ENCODE measurements around the gene PYDC1.

Gene PYDC1

DNA sequence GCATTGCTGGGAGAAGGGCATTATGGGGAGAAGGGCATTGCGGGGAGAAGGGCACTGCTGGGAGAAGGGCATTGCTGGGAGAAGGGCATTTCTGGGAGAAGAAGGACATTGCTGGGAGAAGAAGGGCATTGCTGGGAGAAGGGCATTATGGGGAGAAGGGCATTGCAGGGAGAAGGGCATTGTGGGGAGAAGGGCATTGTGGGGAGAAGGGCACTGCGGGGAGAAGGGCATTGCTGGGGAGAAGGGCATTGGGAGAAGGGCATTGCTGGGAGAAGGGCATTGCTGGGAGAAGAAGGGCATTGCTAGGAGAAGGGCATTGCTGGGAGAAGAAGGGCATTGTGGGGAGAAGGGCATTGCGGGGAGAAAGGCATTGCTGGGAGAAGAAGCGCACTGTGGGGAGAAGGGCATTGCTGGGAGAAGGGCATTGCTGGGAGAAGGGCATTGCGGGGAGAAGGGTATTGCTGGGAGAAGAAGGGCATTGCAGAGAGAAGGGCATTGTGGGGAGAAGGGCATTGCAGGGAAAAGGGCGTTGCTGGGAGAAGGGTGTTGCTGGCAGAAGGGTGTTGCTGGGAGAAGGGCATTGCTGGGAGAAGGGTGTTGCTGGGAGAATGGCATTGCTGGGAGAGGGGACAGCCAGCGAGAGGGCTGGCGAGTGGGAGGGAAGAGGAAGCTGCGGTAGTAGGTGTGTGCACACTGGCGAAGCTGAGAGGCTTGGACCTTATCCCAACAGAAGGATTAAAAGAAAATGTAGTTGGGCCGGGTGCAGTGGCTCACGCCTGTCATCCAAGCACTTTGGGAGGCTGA lies 4.6 kb upstream of the PYDC1 start:
- Histone ChIP-seq H3K36me3 (replicated peaks; ENCODE audit: low read depth, low read length) (no peaks in the 10 kb centered on the region), H3K27me3 (ENCODE audit: low read depth, low read length) (no peaks in the 10 kb centered on the region), H3K9me3 (ENCODE audit: insufficient read depth, low read length) (no peaks in the 10 kb centered on the region), H3K4me2 (ENCODE audit: low read length) (no peak overlapping the region), H3K4me1 (ENCODE audit: low read length) (no peaks in the 10 kb centered on the region), H2AFZ (ENCODE audit: low read depth, low read length) (no peak overlapping the region), H4K20me1 (ENCODE audit: insufficient read depth, low read length) (no peaks in the 10 kb centered on the region), H3K79me2 (ENCODE audit: low read length) (no peaks in the 10 kb centered on the region), H3K9ac (ENCODE audit: low read length) (no peak overlapping the region), H3K27ac (ENCODE audit: low read length) (no peak overlapping the region), H3K4me3 (ENCODE audit: low read length) (no peak overlapping the region)
- TF ChIP-seq CTCF (IDR thresholded peaks at IDR 0.05; ENCODE audit: low read depth, low read length) (no peak), EZH2phosphoT487 (IDR thresholded peaks at IDR 0.05; ENCODE audit: low read depth) (no peak)

DNA sequence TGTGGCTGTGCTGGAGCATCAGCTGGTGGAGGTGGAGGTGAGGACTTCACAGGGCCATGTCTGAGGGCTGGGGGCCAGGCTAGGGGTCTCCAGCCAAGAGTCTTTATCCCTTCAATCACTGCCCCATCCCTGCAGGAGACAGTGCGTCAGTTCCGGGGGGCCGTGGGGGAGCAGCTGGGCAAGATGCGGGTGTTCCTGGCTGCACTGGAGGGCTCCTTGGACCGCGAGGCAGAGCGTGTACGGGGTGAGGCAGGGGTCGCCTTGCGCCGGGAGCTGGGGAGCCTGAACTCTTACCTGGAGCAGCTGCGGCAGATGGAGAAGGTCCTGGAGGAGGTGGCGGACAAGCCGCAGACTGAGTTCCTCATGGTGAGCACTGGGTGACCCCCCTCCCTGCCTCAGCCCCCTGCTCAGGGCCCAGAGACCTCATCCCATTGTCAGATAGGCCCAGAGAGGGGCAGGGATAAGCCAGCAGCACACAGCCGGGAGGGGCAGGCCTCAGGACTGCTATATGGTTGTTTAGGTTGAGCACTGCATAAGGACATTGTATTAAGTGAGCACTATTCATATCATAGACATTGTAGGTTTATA lies 2.3 kb upstream of the PYDC1 start:
- Histone ChIP-seq H3K27ac (ENCODE audit: low read length) (no peak overlapping the region), H3K4me2 (ENCODE audit: low read length) (no peak overlapping the region), H3K4me3 (ENCODE audit: low read length) (no peak overlapping the region), H3K9ac (ENCODE audit: low read length) (no peak overlapping the region), H3K27me3 (ENCODE audit: low read depth, low read length) (no peaks in the 10 kb centered on the region), H3K4me1 (ENCODE audit: low read length) (no peaks in the 10 kb centered on the region), H3K79me2 (ENCODE audit: low read length) (no peaks in the 10 kb centered on the region), H2AFZ (ENCODE audit: low read depth, low read length) (no peak overlapping the region), H4K20me1 (ENCODE audit: insufficient read depth, low read length) (no peaks in the 10 kb centered on the region), H3K9me3 (ENCODE audit: insufficient read depth, low read length) (no peaks in the 10 kb centered on the region), H3K36me3 (replicated peaks; ENCODE audit: low read depth, low read length) (no peaks in the 10 kb centered on the region)
- TF ChIP-seq EZH2phosphoT487 (IDR thresholded peaks at IDR 0.05; ENCODE audit: low read depth) = no peak
- TF ChIP-seq CTCF (IDR thresholded peaks at IDR 0.05; ENCODE audit: low read depth, low read length) = no peak

DNA sequence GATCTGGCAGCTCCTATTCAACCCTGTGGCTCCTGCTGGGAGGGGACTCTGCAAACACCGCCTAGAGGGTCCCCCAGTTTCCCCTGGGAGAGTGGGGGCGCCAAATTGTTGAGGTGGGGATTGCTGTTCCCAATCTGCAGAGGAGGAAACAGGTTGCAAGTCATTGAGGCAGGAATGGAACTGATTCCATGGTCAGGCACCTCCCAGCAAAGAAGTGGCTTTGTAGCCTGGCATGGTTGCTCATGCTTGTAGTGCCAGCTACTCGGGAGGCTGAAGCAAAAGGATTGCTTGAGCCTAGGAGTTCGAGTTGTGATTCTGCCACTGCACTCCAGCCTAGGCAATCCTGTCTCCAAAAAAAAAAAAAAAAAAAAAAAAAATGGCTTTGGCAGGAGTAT lies 198 bp upstream of the PYDC1 start:
- Histone ChIP-seq H3K27me3 (ENCODE audit: low read depth, low read length) (no peaks in the 10 kb centered on the region), H3K4me1 (ENCODE audit: low read length) (no peaks in the 10 kb centered on the region), H3K4me3 (ENCODE audit: low read length) (no peak overlapping the region)

More for the DNA sequence above, 198 bp upstream of the PYDC1 start:
- Histone ChIP-seq H4K20me1 (ENCODE audit: insufficient read depth, low read length) (no peaks in the 10 kb centered on the region), H2AFZ (ENCODE audit: low read depth, low read length) (no peak overlapping the region), H3K4me2 (ENCODE audit: low read length) (no peak overlapping the region), H3K79me2 (ENCODE audit: low read length) (no peaks in the 10 kb centered on the region), H3K9me3 (ENCODE audit: insufficient read depth, low read length) (no peaks in the 10 kb centered on the region), H3K9ac (ENCODE audit: low read length) (no peak overlapping the region), H3K27ac (ENCODE audit: low read length) (no peak overlapping the region), H3K36me3 (replicated peaks; ENCODE audit: low read depth, low read length) (no peaks in the 10 kb centered on the region)
- TF ChIP-seq EZH2phosphoT487 (IDR thresholded peaks at IDR 0.05; ENCODE audit: low read depth) = no peak
- no peak for TF ChIP-seq CTCF (IDR thresholded peaks at IDR 0.05; ENCODE audit: low read depth, low read length)
